Neuronal stem cell (in vitro differentiated cells): ENCODE results near the gene USP31.

Source experiments
- DNase-seq: peaks from one replicate; pipeline ENCODE4 v3.0.0-alpha.2; 2013; ENCODE audit warnings: low spot score
- H2AFZ ChIP-seq: one replicate; pipeline ENCODE4 v1.6.1; 2013; ENCODE audit warnings: mild to moderate bottlenecking, low read length, inconsistent platforms
- H2AK5ac ChIP-seq: 2 replicates; pipeline ENCODE4 v1.6.1; 2013; ENCODE audit warnings: low read depth, mild to moderate bottlenecking, inconsistent platforms, low read length, moderate library complexity, mixed read lengths
- H2BK120ac ChIP-seq: 2 replicates; pipeline ENCODE4 v1.6.1; 2013; ENCODE audit warnings: low read depth, mild to moderate bottlenecking, inconsistent platforms, low read length, moderate library complexity, mixed read lengths
- H2BK12ac ChIP-seq: one replicate; pipeline ENCODE4 v1.6.1; 2013; ENCODE audit warnings: low read length, inconsistent platforms
- H2BK15ac ChIP-seq: 2 replicates; pipeline ENCODE4 v1.6.1; 2013; ENCODE audit warnings: mild to moderate bottlenecking, low read length, inconsistent platforms, mixed read lengths
- H2BK5ac ChIP-seq: one replicate; pipeline ENCODE4 v1.6.1; 2013; ENCODE audit warnings: inconsistent platforms, mild to moderate bottlenecking, low read length, moderate library complexity
- H3K14ac ChIP-seq: one replicate; pipeline ENCODE4 v1.6.1; 2013; ENCODE audit warnings: low read length, inconsistent platforms
- H3K18ac ChIP-seq: 2 replicates; pipeline ENCODE4 v1.6.1; 2013; ENCODE audit warnings: low read length, inconsistent platforms
- H3K23ac ChIP-seq: 2 replicates; pipeline ENCODE4 v1.6.1; 2013; ENCODE audit warnings: low read depth, mild to moderate bottlenecking, mixed read lengths, low read length, inconsistent platforms; ENCODE audit not compliant: poor library complexity
- H3K27ac ChIP-seq: replicated peaks from 3 replicates; pipeline ENCODE4 v1.5.1; 2013; ENCODE audit warnings: low read length, inconsistent platforms
- H3K27me3 ChIP-seq, 3 experiments: 2 replicates each; pipeline ENCODE4 v1.6.1; 2013; ENCODE audit warnings: low read length in 3 of 3, mild to moderate bottlenecking in 2 of 3, inconsistent platforms in 1 of 3, low read depth in 1 of 3, mixed read lengths in 1 of 3, moderate library complexity in 1 of 3; ENCODE audit not compliant: control insufficient read depth in 3 of 3, insufficient read depth in 3 of 3
- H3K36me3 ChIP-seq, 2 donors: replicated peaks in 1 of 2; 2 replicates each; pipeline ENCODE4 v1.6.1; 2013; ENCODE audit warnings: low read length in 2 of 2; ENCODE audit not compliant: control insufficient read depth in 2 of 2, insufficient read depth in 2 of 2
- H3K4ac ChIP-seq: 2 replicates; pipeline ENCODE4 v1.6.1; 2013; ENCODE audit warnings: inconsistent platforms, mild to moderate bottlenecking, low read length, moderate library complexity
- H3K4me1 ChIP-seq, 2 donors: 1 replicate in 1 of 2; 2 replicates in 1 of 2; pipeline ENCODE4 v1.6.1; 2013; ENCODE audit warnings: low read length in 2 of 2, low read depth in 1 of 2; ENCODE audit not compliant: control insufficient read depth in 2 of 2, insufficient read depth in 1 of 2
- H3K4me2 ChIP-seq: one replicate; pipeline ENCODE4 v1.6.1; 2013; ENCODE audit warnings: mild to moderate bottlenecking, low read length, inconsistent platforms; ENCODE audit not compliant: insufficient read depth, poor library complexity, severe bottlenecking
- H3K4me3 ChIP-seq, 2 donors: 2 replicates each; pipeline ENCODE4 v1.5.1; 2013; ENCODE audit warnings: low read length in 2 of 2, mild to moderate bottlenecking in 2 of 2, inconsistent platforms in 1 of 2, moderate library complexity in 1 of 2
- H3K79me1 ChIP-seq: one replicate; pipeline ENCODE4 v1.6.1; 2013; ENCODE audit warnings: low read depth, mild to moderate bottlenecking, inconsistent platforms, low read length, moderate library complexity
- H3K9ac ChIP-seq: one replicate; pipeline ENCODE4 v1.6.1; 2013; ENCODE audit warnings: mild to moderate bottlenecking, low read depth, low read length, inconsistent platforms; ENCODE audit not compliant: poor library complexity
- H3K9me3 ChIP-seq, 2 donors: replicated peaks in 1 of 2; 2 replicates each; pipeline versions ENCODE3 to v1.6.1; 2013; ENCODE audit warnings: low read length in 2 of 2, mild to moderate bottlenecking in 2 of 2, inconsistent platforms in 1 of 2, low read depth in 1 of 2, mixed read lengths in 1 of 2, moderate library complexity in 1 of 2; ENCODE audit not compliant: control insufficient read depth in 2 of 2, insufficient read depth in 1 of 2
- H4K8ac ChIP-seq: one replicate; pipeline ENCODE4 v1.6.1; 2013; ENCODE audit warnings: low read depth, mild to moderate bottlenecking, inconsistent platforms, low read length, moderate library complexity
- H4K91ac ChIP-seq: one replicate; pipeline ENCODE4 v1.6.1; 2013; ENCODE audit warnings: low read length, low read depth, mild to moderate bottlenecking, inconsistent platforms; ENCODE audit not compliant: poor library complexity
- WGBS, 2 donors: extraction: QIAGEN DNeasy Blood & Tissue Kit; methylation state at CpG; one replicate each; pipeline ENCODE4 v1.1.7; 2013; ENCODE audit warnings: missing lambda C conversion rate in 2 of 2, mixed read lengths in 1 of 2; ENCODE audit not compliant: insufficient read length in 2 of 2, insufficient replicate concordance in 1 of 2; ENCODE audit errors: extremely low coverage in 2 of 2; 5-methylcytosine and 5-hydroxymethylcytosine counted together

Gene USP31

GRCh38 chr16:23055481-23055880 is 93.8 kb downstream of the USP31 start:
- Histone ChIP-seq H3K4me1 (peaks cover 0 to 11% of the 10 kb centered on the region in 2 donors), H3K4me3 (no peak overlapping the region), H3K36me3 (no peaks in the 10 kb centered on the region), H3K4ac (no peak overlapping the region), H3K27me3 (no peaks in the 10 kb centered on the region), H3K79me1 (no peaks in the 10 kb centered on the region), H3K27ac (no peak overlapping the region), H2BK5ac (no peak overlapping the region), H3K9me3 (no peaks in the 10 kb centered on the region), H2BK15ac (no peak overlapping the region), H2AFZ (no peak overlapping the region), H3K14ac (no peak overlapping the region), H2BK12ac (no peak overlapping the region), H4K91ac (no peak overlapping the region), H2BK120ac (no peak overlapping the region), H3K9ac (no peak overlapping the region), H2AK5ac (no peak overlapping the region), H3K4me2 (no peak overlapping the region), H4K8ac (no peak overlapping the region), H3K18ac (no peak overlapping the region), H3K23ac (no peak overlapping the region)
- DNase-seq: no peak
- no CpG with 5 or more reads among the region's 3 CpGs for WGBS, 2 donors

- Histone ChIP-seq H3K23ac (no peak overlapping the region), H3K36me3 (no peaks in the 10 kb centered on the region), H3K14ac (no peak overlapping the region), H3K27me3 (no peaks in the 10 kb centered on the region), H3K4me1 (no peaks in the 10 kb centered on the region), H4K91ac (no peak overlapping the region), H2BK5ac (peak overlapping the region; percentile 82), H4K8ac (no peak overlapping the region), H3K18ac (no peak overlapping the region), H2BK15ac (no peak overlapping the region), H3K9me3 (no peaks in the 10 kb centered on the region), H3K4ac (no peak overlapping the region), H2BK120ac (no peak overlapping the region), H2AFZ (no peak overlapping the region), H3K9ac (no peak overlapping the region), H2AK5ac (no peak overlapping the region), H2BK12ac (no peak overlapping the region), H3K4me3 (no peak overlapping the region), H3K4me2 (no peak overlapping the region), H3K27ac (no peak overlapping the region), H3K79me1 (no peaks in the 10 kb centered on the region)
- WGBS, 2 donors: no CpG with 5 or more reads among the region's 4 CpGs
- no peak for DNase-seq
Observed at GRCh38 chr16:23052908-23053580, 96.2 kb downstream of the USP31 start.

- Histone ChIP-seq H3K9ac (no peak overlapping the region), H2BK12ac (no peak overlapping the region), H3K4ac (no peak overlapping the region), H3K14ac (no peak overlapping the region), H3K4me2 (no peak overlapping the region), H2BK5ac (no peak overlapping the region), H2BK120ac (no peak overlapping the region), H3K4me3 (no peak overlapping the region), H3K18ac (no peak overlapping the region), H3K9me3 (no peaks in the 10 kb centered on the region), H3K79me1 (no peaks in the 10 kb centered on the region), H3K27ac (no peak overlapping the region), H2BK15ac (no peak overlapping the region), H3K36me3 (no peaks in the 10 kb centered on the region), H3K4me1 (no peaks in the 10 kb centered on the region), H2AFZ (no peak overlapping the region), H2AK5ac (no peak overlapping the region), H4K91ac (no peak overlapping the region), H3K27me3 (no peaks in the 10 kb centered on the region), H3K23ac (no peak overlapping the region), H4K8ac (no peak overlapping the region)
- DNase-seq: no peak
- no CpG with 5 or more reads among the region's 13 CpGs for WGBS, 2 donors
Observed at GRCh38 chr16:23052221-23052620, 97.0 kb downstream of the USP31 start.

DNA sequence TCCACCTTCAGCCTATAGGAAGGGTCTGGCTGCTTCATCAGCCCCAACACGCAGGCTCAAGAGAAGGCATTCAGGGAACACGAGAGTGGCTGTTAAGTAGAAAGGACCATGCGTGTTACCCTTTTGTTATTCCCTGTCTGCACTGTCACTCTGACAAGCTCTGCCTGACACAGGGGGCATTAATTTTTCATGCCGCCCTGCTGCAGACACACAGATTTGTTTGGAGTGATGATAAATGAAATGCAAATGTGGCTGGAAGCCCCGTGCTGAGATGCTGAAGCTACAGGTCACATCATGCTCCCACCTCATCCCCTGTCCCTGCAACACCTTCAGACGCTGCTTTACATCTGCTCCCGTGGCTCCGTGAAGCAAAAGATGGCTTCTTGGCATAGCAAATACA is 97.7 kb downstream of the USP31 start:
- Histone ChIP-seq H3K4me1 (no peaks in the 10 kb centered on the region), H3K14ac (no peak overlapping the region), H2BK120ac (no peak overlapping the region), H3K79me1 (no peaks in the 10 kb centered on the region), H4K8ac (no peak overlapping the region), H3K27ac (no peak overlapping the region), H2AFZ (no peak overlapping the region), H2BK12ac (peak overlapping the region; percentile 23), H2BK15ac (no peak overlapping the region), H3K9me3 (no peaks in the 10 kb centered on the region), H4K91ac (no peak overlapping the region), H3K23ac (peak overlapping the region; percentile 35), H3K18ac (peak overlapping the region; percentile 33), H2AK5ac (no peak overlapping the region), H3K36me3 (no peaks in the 10 kb centered on the region), H3K4me3 (no peak overlapping the region), H2BK5ac (no peak overlapping the region), H3K9ac (no peak overlapping the region), H3K4me2 (no peak overlapping the region), H3K4ac (no peak overlapping the region), H3K27me3 (no peaks in the 10 kb centered on the region)
- no CpG with 5 or more reads among the region's 8 CpGs for WGBS, 2 donors
- no peak for DNase-seq
